OCI-LY1 (cell line): Measurements from ENCODE around the gene GRHL1.

Experiments used
- EZH2 ChIP-seq: fragments of 200-600 bp; sonication (generic), shearing (Covaris generic); IDR thresholded peaks from 2 replicates; pipeline ENCODE4 v1.8.0; 2017; ENCODE audit warnings: borderline replicate concordance, mixed run types, mild to moderate bottlenecking, antibody characterized with exemption, low read length, moderate library complexity, mixed read lengths
- TF ChIP-seq, protein P1 (sequence below): fragments of 200-600 bp; sonication (generic), shearing (Covaris generic); IDR thresholded peaks from 2 replicates; pipeline ENCODE4 v1.5.1; 2017; ENCODE audit warnings: mild to moderate bottlenecking, antibody characterized with exemption, low read length, moderate library complexity, mixed read lengths

DNA sequence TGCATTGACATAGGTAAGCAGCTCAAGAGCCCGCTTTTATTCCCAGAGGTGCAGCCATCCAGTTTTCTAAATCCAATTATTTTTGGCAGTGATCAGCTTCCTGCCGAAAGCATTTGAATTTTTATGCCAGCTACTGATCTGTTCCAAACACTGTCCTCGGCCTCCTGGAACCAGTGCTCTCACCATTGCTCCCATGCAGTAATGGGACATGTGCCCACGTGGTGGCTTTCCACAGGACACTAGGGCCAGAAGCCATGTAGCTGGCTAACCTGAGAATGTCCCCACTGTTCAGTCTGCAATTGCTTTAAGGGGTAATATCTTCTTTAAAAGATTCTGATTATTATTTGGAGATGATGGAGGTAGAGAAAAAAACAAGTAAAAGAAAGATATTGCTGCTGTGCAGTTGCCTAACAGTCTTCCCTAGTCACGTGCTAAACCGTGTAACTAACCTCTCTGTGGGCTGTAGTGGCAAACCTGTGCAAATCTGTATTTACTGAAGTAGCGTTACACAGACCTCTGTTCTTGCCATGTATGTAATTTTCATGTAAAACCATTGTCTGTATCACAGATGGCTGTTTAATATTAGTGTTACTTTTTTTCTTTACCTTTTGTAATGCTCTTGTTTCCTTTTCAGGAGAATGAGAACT is 13.0 kb downstream of the GRHL1 start:
- TF ChIP-seq, protein P1, sequence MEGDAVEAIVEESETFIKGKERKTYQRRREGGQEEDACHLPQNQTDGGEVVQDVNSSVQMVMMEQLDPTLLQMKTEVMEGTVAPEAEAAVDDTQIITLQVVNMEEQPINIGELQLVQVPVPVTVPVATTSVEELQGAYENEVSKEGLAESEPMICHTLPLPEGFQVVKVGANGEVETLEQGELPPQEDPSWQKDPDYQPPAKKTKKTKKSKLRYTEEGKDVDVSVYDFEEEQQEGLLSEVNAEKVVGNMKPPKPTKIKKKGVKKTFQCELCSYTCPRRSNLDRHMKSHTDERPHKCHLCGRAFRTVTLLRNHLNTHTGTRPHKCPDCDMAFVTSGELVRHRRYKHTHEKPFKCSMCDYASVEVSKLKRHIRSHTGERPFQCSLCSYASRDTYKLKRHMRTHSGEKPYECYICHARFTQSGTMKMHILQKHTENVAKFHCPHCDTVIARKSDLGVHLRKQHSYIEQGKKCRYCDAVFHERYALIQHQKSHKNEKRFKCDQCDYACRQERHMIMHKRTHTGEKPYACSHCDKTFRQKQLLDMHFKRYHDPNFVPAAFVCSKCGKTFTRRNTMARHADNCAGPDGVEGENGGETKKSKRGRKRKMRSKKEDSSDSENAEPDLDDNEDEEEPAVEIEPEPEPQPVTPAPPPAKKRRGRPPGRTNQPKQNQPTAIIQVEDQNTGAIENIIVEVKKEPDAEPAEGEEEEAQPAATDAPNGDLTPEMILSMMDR: no peak
- no peak for TF ChIP-seq EZH2
